GM19468 (cell line): ENCODE results near the gene HMG20A.

Source experiments
- ATAC-seq: cut with Tn5 transposase; IDR thresholded peaks from one replicate; pipeline ENCODE4 v1.9.1; 2021; ENCODE audit warnings: mild to moderate bottlenecking, moderate library complexity, moderate number of reproducible peaks; ENCODE audit not compliant: unreplicated experiment; ENCODE audit errors: extremely low read depth

HMG20A gene

GRCh38 chr15:77495838-77496596, 75.3 kb downstream of the HMG20A start:
- ATAC-seq, result no peak

- ATAC-seq, result no peak
Observed at GRCh38 chr15:77496715-77497109, 76.0 kb downstream of the HMG20A start.

DNA sequence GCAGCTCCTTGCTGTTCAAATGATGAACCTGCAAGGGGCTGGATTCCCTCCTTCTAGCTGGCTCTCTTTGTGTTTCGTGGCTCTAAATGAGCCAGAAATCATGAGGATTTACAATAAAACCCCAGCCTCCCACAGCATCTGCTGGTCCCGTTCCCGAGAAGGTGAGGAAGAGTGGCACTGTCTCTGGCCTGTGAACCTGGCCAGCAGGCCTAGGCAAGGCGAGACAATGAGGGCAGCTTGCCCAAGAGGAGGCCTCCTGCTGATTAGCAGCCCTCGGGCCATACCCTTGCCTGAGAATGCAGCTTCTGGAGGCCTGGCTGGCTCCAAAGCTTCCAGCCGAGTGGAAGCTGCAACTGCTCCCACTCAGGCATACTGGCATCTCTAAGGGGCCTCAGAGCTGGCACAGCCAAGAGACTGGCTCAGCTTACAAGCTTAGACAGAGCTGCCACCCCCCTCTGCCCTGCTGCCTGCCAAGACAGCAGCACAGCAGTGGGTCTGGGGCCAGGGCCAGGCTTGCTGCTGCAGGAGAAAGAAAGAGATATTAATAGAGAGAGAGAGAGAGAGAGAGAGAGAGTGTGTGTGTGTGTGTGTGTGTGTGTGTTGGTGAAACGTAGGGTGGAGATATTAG, 76.5 kb downstream of the HMG20A start:
- ATAC-seq, result no peak

DNA sequence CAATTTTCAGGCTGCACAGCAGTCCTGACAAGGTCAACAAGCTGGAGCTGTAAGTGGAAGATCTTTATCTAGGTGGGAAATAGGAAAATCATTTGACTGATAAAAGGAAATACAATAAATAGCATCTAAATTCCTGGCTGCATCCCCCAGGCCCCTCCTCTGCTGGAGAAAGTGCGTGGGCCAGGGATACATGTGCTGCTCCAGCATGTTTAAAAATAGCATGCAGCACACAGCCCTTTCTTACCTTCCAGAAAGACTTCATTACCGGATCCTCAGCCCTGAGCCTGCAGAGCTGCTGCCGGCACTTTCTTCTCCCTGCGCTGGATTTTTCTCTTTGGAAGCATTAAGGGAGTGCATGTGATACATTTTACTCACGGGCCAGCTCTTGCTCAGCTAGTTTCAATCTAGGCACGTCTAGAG, 77.3 kb downstream of the HMG20A start:
- no peak for ATAC-seq

GRCh38 chr15:77499087-77499760, 78.5 kb downstream of the HMG20A start:
- no peak for ATAC-seq

DNA sequence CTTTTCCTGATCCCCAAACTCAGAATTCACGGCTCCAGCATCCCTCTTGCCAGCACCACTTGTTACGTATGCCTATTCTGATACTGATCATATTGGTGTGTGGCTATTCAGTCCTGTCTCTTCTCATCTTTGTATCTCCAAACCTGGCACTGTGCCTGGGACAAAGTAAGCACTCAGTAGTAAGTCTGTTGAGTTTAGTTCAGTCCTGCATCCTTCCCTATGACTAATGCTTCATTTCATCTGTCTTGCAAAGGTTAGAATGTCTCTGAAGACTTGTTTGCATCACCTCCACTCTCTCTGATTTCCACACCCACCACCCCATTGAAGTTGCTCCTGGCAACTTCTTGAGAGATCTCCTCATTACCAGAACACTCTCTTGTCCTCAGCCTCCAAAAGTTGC, 80.3 kb downstream of the HMG20A start:
- no peak for ATAC-seq

- ATAC-seq, result no peak
Observed at GRCh38 chr15:77502379-77503095, 81.8 kb downstream of the HMG20A start.

- no peak for ATAC-seq
Observed at GRCh38 chr15:77503240-77503639, 82.6 kb downstream of the HMG20A start.

- no peak for ATAC-seq
Observed at GRCh38 chr15:77503764-77504163, 83.1 kb downstream of the HMG20A start.

DNA sequence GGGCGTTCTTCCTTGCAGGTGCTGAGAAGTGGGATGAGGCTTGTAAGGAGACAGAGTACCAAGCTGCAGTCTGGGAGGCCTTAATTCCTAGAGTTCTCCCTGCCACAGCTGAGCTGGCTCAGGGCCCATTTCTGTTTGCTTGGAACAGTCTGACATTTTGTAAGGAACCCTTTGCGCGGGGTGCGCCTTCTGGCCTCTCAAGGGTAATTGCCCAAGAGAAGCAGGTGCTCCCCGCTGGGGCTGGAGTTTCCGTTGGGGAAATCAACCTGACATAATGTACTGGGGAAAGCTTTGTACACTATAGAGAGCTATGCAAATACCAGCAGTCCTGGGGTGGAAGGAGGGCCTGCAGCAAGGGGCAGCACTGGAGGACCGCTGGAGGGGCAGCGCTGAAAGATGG, 83.6 kb downstream of the HMG20A start:
- ATAC-seq, result no peak

DNA sequence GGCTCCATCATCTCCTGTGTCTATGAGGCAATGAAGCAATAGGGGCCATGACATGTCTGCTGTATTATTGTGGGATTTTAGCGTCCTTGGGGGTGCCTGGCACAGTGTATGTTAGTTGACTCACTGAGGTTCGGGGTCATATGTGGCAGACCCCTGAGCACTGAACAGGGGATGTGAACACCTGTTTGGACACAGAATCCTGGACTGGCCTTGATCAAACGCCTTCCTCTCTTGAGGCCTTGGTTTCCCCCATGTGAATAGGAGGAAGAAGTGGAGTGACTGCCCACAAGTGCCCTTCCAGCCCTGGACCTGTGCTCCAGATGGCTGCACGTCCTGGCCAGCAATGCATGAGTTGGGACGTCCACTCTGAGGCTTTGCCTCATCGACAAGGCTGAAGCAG, 84.2 kb downstream of the HMG20A start:
- ATAC-seq, result no peak

DNA sequence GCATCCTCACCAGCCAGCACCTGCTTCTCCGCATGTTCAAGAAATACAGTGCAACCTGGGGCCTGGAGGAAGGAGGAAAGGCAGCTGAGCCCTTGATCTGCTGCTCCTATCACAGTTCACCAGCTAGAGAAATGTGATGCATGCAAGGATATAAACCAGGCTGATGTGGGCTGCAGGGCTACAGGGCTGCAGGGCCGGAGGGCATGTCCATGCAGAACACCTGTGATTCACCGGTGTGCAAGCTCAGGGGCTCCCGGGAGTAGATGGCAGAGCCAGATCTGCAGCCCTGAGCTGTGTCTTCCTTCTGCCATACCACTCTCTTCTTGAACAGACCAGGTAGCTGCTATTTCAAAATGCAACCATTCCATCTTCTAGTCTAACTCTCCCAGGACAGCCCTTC, 84.9 kb downstream of the HMG20A start:
- ATAC-seq, result no peak

DNA sequence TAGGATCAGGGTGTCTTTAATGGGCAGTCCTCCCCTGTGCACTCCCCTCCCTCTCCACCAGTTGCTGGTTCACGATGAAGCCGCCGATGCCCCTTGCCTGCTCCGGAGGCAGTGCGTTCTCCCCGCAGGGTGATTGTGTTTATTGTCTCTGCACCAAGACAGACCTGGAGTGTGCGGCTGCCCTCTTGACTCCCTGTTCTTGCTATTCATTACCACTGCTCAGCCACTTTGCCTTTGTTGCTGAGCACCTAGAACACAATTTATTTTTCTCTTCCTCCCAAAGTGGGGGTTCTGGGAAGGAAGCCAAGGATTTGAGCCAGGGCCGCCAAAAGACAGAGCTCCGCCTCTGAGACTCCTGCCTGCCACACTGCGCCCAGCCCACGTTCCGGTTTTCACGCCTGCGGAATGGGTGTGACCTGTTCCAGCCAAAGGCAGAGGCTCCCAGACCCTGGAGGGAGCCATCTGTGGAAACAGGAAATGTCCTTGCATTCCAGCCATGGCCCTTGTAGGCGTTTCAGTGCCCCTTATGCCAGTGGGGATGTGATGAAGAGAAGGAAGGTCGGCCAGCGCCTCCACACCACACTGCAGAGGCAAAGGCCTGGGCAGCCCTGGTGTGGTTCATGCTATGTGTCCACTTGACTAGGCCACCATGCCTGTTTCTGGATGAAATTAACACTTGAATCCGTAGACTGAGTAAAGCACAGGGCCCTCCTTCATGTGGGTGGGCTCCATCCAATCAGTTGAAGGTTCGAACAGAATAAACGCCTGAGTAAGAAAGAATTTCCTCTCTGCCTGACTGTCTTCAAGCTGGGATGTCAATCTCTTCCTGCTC, 85.8 kb downstream of the HMG20A start:
- ATAC-seq, result no peak

DNA sequence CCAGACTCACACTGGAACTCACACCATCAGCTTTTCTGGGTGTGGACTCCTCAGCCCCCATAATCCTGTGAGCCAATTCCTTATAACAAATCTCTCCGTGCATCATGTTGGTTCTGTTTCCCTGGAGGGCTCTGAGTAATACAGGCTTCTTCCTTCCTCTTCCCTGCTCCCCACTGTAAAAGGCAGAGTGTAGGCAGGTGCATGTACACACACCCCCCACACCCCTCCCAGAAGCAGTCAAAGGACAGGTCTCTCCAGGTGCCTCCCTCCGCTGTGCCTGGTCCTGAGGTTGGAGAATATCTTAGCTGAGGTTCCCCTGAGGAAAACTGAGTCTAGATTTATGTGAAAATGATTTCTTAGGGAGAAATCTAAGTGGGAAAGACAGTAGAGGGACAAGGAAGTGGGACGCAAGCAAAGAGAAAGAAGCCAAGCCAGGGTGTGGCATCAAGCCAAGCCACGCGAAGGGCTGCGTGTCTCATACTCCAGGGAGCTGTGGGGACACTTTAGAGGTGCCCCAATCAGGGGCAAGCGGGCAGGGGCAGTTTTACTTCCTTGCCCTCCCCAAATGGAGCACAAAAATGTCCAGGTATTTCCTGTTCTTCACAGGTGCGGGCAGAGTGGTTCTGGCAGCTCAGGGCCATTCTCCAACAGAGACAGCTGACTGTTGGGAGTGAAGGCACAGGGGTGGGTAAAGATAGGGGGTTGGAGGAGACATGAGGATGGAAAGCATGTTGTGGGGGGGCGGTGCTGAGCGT, 86.6 kb downstream of the HMG20A start:
- no peak for ATAC-seq

GRCh38 chr15:77507911-77508310, 87.2 kb downstream of the HMG20A start:
- ATAC-seq, result no peak

- ATAC-seq, result no peak
Observed at GRCh38 chr15:77508541-77509243, 88.0 kb downstream of the HMG20A start.

DNA sequence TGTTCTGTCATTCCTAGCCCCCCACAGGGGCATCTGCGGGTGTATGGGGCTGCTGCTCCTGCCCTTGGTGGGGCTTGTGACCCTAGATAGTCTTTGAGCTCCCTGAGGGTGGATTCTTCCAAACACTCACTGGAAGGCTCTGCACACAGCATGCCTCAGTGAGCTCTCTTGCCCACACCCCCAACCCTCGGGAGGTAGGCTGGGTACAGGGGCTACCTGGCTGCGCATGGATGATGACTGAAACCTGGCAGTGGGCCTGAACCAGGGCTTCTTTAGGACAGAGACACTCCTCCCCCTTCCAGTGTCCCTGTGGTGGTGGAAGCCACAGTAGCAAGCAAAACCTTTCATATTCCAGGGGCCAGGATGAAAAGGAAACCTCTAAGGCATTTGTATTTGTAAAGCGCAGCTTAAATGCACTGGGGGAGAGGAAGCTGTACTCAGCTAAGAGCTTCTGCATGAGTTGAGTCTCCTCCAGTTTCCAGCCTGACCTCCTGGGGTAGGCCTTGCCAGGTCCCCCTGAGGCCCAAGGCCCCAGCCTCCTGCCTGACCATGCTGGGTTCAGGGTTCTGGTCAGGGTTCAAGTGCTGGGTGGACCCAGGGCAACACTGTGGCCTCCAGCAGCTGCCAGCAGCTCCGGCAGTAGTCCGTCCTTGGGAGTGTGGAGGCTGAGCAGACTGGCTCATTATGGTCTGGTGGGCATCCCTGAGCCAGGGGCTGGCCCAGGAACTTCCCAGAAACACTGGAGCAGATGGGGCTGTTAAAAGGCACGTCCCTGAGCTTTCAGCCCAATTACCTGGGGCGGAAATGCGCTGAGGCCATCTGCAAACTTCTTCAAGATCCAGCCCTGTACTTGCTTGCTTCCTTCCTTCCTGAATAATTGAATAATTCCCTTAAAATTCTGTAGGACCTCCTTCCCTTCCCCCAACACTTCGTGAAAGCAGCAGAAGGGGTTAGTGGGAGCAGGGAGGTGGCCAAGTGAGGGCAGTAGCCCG, 89.7 kb downstream of the HMG20A start:
- no peak for ATAC-seq
